Colon (tissue), 2 donors: ENCODE results near the gene RASL10A.

Source experiments
- FAIRE-seq: peaks from 2 replicates; lab custom pipeline; 2012; peaks lifted over from hg19 to GRCh38; lab: Jason Lieb, UNC
- donor health status: control.
- donor health status: control.

The RASL10A gene

GRCh38 chr22:29317827-29318454, 2.4 kb upstream of the RASL10A start:
- FAIRE-seq: no peak

DNA sequence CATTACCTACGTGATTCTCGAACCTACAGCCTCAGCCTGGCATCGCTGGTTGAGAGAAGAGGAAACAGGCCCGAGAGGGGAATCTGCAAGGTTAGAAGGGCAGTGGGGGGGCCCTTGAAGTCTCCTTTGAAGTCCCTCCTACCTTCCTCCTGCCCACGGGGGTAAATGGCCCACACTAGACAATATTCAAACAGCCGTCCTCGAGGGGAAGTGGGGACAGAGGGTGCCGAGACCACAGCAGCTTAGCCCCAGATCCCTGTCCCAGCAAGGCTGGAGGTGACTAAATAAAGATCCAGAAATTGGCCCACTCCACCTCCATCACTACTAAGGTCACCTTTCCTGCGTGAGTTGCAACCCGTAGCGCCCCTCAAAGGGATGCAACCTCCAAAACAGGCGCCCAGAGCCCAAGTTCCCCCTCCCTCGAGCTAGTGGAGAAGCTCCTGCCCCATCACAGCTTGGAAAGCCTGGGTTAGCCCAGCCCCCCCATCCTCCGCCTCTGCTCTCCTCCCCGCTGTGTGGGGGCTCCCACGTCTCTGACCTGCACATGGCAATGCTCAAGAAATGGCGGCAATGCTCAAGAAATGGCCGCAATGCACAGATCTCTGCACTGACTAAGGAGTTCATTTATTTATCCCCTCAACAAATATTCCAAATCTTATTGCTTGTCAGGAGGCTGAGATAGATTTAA, 788 bp upstream of the RASL10A start:
- no peak for FAIRE-seq

- FAIRE-seq: no peak
Measured at GRCh38 chr22:29314537-29315285, 786 bp downstream of the RASL10A start.

DNA sequence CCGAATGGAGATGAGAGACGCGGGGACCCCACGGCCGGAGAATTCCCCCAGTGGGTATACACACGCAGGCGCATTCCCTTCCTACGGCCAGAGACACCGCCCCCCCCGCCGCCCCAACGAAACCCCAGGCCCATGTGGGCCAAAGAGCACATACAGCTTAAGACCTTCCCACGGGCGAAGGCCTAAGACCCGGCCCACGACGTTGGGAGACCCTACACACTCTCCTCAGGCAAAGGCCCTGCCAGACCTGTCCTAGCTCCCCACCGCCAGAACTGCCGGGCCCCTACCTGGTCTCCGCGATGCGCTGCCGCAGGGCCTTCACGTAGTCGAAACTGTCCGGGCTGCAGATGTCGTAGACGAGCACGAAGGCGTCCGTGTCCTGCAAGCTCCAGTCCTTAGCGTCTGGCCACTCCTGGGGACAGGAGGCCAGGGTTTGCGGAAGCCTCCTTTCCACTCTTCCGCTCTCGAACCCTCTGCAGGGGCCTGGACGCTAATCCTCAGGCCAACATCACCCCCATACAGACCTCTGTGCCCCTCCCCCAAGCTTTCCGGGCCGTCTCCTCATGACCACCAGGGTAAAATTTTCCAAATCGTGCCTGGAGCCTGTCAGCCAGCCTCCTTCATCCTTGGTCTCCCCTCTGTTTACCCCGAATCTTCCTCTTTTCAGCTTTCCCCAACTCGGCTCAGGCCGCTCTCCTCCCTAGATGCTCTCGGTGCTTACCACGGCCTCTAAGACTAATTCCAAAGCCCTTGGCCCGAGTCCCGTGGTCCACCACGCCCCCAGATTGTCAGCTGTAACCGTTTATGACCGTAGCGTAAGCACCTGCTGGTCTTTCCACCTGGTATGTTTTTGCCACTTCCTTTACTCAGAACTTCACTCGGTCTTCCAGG, 1.7 kb downstream of the RASL10A start:
- no peak for FAIRE-seq

DNA sequence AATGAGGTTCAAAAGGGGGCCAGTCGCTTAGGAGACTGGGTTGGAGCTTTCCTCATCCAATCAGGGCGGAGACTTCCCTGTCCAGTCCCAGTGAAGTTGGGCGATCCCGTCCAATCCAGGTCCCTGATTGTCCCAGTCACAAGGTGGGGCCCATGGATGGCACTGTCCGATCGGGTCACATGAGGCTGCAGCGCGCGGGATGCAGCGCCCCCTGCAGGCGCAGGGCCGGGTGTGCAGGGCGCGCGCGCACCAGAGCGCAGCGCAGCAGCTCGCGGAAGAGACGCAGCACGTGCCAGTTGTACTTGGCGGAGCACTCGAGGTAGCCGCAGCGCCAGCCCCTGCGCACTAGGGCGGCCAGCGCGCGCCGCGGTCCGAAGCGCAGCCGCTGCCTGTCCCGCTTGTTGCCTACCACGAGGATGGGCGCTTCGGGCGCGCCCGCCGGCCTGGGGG, 2.3 kb downstream of the RASL10A start:
- no peak for FAIRE-seq

DNA sequence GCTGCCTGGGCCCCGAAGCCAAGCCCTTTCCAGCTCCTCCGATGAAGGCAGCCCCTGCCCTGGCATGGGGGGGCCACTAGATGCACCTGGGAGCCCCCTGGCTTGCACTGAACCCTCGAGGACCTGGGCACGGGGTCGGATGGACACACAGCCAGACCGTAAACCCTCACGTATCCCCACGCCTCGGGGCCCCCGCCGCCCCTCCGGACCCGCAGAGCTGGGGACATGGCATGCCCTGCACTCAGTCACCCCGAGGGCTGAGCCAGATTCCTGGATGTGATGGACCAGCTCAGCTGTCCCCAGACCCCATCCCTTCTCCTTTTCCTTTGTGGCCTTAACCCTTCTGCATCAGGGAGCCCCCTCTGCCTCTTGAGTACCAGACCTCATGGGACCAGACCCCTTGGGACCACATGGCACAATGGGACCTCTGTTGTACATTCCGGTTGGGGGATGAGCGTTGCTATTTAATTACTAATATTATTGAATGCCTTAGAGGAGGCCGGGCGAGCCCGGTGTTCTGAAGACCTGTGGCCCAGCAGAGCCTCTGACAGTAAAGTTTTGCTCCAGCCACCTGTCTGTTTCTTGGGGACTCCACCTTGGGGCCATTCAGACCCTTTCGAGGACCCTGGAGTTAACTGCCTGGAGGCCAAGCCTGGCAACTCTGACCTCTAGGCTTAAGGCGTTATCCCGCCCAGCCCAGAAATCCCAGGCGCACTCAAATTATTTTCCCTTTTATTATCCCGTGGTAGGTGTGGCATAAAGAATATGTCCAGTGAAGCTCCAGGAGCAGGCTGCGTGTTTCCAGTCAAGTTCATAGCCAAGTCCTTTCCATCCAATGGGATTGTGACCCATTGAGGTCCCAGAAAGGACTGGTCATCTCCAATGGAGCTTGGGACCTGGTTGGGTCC, 3.0 kb downstream of the RASL10A start:
- FAIRE-seq: no peak

DNA sequence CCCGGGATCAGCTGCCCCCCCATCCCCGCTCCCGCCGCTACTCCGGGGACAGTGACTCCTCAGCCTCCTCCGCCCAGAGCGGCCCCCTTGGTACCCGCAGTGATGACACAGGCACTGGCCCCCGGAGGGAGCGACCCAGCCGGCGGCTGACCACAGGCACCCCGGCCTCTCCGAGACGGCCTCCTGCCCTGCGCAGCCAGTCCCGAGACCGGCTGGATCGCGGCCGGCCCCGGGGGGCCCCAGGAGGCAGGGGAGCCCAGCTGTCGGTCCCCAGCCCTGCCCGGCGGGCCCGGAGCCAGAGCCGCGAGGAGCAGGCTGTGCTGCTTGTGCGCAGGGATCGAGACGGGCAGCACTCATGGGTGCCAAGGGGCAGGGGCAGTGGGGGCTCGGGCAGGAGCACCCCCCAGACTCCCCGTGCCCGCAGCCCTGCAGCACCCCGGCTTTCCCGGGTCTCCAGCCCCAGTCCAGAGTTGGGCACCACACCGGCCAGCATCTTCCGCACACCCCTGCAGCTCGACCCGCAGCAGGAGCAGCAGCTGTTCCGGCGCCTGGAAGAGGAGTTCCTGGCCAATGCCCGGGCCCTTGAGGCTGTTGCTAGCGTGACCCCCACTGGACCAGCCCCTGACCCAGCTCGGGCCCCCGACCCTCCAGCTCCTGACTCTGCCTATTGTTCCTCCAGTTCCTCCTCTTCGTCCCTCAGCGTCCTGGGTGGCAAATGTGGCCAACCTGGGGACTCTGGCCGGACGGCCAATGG, 3.9 kb downstream of the RASL10A start:
- FAIRE-seq: no peak

DNA sequence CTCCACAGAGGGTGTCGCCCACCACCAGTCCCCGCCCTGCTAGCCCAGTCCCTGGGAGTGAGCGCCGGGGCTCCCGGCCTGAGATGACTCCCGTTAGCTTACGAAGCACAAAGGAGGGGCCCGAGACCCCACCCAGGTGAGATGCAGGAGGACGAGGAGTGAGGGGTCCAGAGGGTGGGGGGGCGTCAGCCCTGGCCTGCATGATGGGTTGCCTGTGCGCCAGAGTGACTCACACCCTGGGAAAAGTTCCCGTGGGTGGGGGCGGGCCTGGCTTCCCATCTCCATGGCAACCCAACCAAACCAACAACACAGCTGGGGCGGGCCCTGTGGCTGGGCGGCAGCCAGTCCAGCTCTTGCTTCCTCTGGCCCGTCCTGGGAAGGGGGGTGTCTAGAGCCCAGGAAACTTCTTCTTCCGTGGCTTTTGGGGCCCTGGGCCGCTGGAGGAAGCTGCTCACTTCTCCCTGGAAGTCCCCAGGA, 4.6 kb downstream of the RASL10A start:
- no peak for FAIRE-seq

- no peak for FAIRE-seq
Measured at GRCh38 chr22:29310065-29310862, 5.2 kb downstream of the RASL10A start.

GRCh38 chr22:29309332-29310064, 6.0 kb downstream of the RASL10A start:
- FAIRE-seq: no peak

DNA sequence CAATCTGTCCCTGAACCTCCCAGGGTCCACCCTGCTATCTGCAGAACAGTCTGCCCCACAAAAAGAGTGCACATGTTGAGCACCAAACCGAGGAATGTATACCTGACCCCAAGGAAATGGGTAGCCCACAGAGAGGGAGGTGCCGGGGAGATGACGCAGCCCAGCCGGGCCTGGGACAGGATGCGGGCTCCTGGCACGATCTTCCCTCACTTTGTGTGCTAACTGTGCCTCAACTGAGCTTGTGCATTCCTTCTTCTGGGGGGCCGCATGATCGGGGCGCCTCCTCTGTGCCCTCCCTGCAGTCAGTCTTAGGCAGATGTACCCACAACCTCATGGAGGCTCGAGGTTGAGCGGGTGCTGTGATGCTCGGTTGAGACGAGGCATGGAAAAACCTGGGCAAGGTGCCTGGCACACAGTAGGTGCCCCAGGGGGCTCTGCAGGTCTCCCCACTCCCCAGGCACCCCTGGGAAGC, 6.7 kb downstream of the RASL10A start:
- FAIRE-seq: no peak

DNA sequence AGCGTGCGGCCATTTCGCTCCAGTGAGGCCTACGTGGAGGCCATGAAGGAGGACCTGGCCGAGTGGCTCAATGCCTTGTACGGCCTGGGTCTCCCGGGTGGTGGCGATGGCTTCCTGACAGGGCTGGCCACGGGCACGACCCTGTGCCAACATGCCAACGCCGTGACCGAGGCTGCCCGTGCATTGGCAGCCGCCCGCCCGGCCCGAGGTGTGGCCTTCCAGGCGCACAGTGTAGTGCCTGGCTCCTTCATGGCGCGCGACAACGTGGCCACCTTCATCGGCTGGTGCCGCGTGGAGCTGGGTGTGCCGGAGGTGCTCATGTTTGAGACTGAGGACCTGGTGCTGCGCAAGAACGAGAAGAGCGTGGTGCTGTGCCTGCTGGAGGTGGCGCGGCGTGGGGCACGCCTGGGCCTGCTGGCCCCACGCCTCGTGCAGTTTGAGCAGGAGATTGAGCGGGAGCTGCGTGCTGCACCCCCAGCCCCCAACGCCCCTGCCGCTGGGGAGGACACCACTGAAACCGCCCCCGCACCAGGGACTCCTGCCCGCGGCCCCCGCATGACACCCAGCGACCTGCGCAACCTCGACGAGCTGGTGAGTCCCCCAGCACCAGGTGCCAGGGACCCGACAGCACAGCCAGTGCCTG, 7.2 kb downstream of the RASL10A start:
- no peak for FAIRE-seq

- no peak for FAIRE-seq
Measured at GRCh38 chr22:29307596-29308147, 7.8 kb downstream of the RASL10A start.

DNA sequence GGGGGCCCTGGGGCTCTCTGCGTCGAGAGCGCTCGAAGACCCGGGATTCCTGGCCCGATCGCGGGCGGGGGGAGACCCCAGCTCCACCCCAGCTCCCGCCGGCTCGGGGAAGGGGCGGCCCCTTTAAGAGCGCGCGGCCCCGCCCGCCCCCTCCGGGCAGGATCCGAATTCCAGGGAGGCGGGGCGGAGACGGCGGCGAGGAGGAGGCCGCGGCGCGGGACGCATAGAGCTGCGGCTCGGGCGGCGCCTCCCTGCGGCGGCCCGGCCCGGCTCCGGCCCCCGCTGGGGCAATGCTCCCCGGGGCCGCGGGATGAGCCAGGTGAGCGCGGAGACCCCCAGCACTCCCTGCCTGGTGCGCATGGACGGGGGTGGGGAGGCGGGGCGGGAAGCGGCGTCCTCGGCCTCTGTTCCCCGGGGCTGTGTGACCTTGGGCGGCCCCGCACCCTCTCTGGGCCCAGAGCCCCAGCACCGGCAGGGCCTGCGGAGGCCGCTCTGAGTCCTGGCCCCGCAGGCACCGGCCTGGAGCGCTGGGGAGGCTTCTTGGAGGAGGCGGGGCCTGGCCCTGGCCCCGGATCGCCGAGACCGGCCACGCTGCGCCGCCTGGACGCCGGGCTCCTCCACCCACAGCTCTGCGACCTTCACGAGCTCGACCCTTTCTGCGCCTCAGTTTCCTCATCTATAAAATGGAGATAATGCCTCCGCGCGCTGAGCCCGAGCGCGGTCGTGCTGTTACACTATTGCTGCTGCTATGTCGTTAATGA, 8.5 kb downstream of the RASL10A start:
- FAIRE-seq: no peak

DNA sequence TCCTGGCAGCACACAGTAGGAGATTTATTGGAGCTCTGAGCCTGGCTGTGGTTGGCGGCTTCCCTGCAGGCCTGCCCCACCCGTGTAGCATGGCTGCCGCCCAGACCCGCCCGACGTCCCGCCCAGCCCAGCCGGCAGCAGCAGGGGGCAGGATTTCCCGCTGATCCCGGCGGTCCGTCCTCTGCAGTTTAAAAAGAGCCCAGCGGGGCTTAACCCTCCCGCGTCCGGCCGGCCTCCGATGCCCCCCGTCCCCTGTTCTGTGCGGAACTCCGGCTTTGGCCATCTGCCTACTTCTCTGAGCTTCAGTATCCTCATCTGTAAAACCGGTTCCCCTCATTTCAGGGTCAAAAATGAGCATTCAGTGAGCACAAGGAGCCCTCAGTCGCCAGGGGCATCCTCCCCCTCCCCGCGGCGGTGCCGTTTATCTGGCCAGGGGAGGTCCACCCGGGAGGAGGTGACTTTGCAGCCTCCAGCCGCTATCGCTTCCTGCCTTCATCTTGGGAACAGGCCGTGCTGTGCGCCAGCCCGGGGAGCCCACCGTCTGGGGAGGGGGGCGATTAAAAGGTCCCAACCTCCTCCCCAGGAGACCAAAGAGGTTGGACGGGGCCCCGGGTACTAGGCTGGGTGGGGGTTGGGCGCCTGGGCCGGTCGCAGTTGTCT, 9.2 kb downstream of the RASL10A start, which contains the start of gene GAS2L1:
Gene GAS2L1, plus strand, starts transcription at position 476 of the 660 bp plus-strand sequence. CDS start 1,456 bp downstream, outside the sequence.
- FAIRE-seq: no peak

DNA sequence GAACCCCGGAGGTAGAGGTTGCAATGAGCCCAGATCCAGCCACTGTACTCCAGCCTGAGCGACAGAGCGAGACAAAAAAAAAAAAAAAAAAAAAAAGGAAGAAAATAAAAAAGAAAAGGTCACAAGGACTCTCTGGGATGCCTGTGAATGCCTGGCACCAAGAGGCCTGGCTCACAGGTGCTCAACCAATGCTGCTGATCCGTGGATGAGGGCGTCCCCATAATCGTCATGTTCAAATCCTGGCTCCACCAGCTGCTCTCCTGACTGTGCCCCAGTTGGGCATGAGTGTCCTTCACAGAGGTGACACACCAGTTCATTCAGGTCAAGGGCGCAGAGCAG, 9.7 kb downstream of the RASL10A start:
- no peak for FAIRE-seq
